GM21447 (cell line): Measurements from ENCODE around the gene SYCN.

Experiments
- ATAC-seq: cut with Tn5 transposase; IDR thresholded peaks from one replicate; pipeline ENCODE4 v1.9.1; 2021; ENCODE audit not compliant: unreplicated experiment

The SYCN gene

GRCh38 chr19:39156326-39157230 lies 47.5 kb downstream of the SYCN start:
- ATAC-seq, result no peak

DNA sequence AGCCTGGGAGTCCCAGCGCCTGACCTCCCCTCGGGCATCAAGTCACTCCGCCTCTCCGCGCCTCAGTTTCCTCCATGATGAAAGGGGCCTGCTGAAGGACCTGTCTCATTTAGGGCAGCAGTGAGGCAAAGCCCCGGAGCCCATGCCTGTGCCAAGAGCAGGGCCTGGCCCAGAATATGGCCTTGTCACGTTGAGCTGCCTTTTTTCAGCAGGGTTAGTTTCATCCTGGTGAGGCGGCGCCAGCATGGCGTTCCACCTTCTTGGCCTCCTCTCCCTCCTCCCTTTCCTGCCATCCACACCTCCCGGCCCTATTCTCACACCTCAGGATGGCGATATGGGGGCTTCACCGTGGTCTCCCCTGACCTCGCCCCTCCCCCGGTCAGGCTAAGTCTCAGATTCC lies 48.3 kb downstream of the SYCN start:
- no peak for ATAC-seq

GRCh38 chr19:39155114-39155700 lies 48.9 kb downstream of the SYCN start:
- no peak for ATAC-seq

- no peak for ATAC-seq
Observed at GRCh38 chr19:39154629-39155100, 49.4 kb downstream of the SYCN start.

GRCh38 chr19:39154100-39154628 lies 49.9 kb downstream of the SYCN start:
- ATAC-seq, result no peak
